Adipose tissue (tissue), 3 donors: ENCODE results near the gene VRK3. TPM values are rescaled to one million over a fixed set of nuclear protein-coding genes. Genes with fewer than 3 reads are reported as not detected.

Source experiments
- H3K27ac ChIP-seq: one replicate; pipeline ENCODE4 v1.5.1; 2013; ENCODE audit warnings: low read depth, low read length
- WGBS, 3 donors: extraction: QIAGEN DNeasy Blood & Tissue Kit; methylation state at CpG; one replicate each; pipeline ENCODE4 v1.1.7; 2013; 5-methylcytosine and 5-hydroxymethylcytosine counted together
- polyA plus RNA-seq, 3 donors: library from polyadenylated mRNA; stranded (reverse); fragments of 200-250 nt; gene quantifications; one replicate each; pipeline ENCODE4 v1.2.3, GENCODE V29; 2013
- donor health status: healthy with polysubstance abuse.
- donor health status: Bipolar disorder and iron deficiency.
- donor health status: healthy.

Gene VRK3
- polyA plus RNA-seq, 3 donors: 20.0 to 25.9 (median 25.6) TPM

- 79 to 86% (median 81%) methylated on average over 16 of the region's 16 CpGs for WGBS, 3 donors
- no peak overlapping the region for H3K27ac ChIP-seq
Measured at GRCh38 chr19:50000841-50001557, 24.2 kb downstream of the VRK3 start.

DNA sequence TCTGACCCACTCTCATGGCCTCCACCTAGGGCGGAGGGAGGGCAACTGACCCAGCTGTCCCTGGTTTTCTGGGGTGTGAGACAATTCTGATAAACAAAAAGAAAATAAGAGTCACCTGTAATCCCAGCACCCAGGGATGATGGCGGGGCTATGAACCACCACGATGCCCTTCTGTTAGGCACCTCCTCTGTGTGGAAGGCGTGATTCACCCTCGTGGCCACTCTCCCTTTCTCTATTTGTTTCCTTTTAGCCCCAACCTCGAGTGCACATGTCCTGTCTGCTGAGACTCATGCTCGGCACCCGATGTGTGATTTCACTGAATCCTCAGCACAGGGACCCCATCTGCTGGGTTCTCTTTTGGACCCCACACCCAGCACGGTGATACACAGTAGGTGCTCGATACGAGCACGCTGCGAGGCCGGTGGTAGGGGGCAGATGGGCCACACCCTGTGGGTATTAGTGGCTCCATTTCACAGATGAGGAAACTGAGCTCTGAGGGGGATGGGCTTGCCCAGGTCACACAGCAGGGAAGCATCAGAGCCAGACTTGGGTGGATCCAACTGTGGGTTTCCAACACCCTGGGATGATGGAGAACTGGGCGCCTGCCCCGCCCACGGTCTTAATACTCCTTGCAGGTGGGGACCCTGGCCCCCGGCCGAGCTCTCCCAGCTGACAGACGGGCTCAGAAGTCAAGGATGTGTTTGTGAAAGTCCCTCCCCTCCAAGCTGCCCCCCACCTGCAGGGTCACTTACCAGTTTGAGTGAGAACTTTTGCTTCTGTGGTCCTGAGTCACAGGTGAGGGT lies 24.9 kb downstream of the VRK3 start:
- no peak overlapping the region for H3K27ac ChIP-seq
- WGBS, 3 donors: 93 to 94% (median 94%) methylated on average over 20 of the region's 20 CpGs

- 55 to 71% (median 60%) methylated on average over 6 of the region's 6 CpGs for WGBS, 3 donors
- no peak overlapping the region for H3K27ac ChIP-seq
Measured at GRCh38 chr19:49999371-50000010, 25.7 kb downstream of the VRK3 start.

GRCh38 chr19:49997709-49998108 lies 27.5 kb downstream of the VRK3 start:
- H3K27ac ChIP-seq: no peak overlapping the region
- WGBS, 3 donors: 77 to 81% (median 80%) methylated on average over 5 of the region's 5 CpGs

DNA sequence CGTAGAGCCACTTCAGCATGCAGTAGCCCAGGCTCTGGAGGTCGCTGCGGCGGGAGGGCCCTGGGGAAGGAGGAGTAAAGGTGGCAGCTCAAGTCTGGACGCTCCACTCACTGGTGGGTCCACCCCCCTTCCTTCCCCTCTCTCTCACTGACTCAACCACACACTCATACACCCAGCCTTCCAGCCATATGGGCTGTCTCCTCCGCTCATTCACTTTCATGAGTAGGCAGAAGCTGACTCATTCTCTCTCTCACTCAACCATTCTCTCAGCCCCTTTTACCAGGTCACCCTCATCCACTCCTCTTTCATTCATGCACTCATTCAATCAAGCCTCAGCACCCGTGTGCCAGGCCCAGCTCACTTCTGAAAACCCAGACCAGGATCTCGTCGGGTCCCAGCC lies 36.7 kb downstream of the VRK3 start:
- 92 to 96% (median 95%) methylated on average over 9 of the region's 9 CpGs for WGBS, 3 donors
- no peak overlapping the region for H3K27ac ChIP-seq

DNA sequence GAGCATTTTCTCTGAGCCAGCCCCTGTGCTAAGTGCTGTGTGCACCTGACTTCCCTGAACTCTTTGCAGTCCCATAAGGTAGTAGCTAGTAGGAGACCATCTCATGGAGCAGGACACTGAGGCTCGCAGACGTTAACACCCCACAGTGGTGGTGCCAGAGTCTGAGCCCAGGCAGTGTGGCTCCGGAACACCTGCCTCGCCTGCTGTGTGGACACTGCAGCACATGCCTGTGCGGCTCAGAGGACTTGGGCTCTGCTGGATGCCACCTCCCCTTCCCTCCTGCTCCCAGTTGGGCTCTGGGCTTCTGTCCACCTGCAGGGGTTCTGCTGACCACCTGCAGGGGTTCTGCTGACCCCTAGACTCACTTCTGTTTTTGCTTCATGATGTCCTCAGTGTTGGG lies 37.2 kb downstream of the VRK3 start:
- H3K27ac ChIP-seq: no peak overlapping the region
- WGBS, 3 donors: 95 to 98% (median 96%) methylated on average over 5 of the region's 5 CpGs

GRCh38 chr19:49987159-49987698 lies 37.9 kb downstream of the VRK3 start:
- WGBS, 3 donors: 14 to 21% (median 19%) methylated on average over 9 of the region's 9 CpGs
- H3K27ac ChIP-seq: no peak overlapping the region

- WGBS, 3 donors: 91 to 94% (median 94%) methylated on average over 10 of the region's 10 CpGs
- no peak overlapping the region for H3K27ac ChIP-seq
Measured at GRCh38 chr19:49986354-49986753, 38.8 kb downstream of the VRK3 start.

- WGBS, 3 donors: 44 to 83% (median 53%) methylated on average over 3 of the region's 3 CpGs
- no peak overlapping the region for H3K27ac ChIP-seq
Measured at GRCh38 chr19:49985871-49986270, 39.3 kb downstream of the VRK3 start.

DNA sequence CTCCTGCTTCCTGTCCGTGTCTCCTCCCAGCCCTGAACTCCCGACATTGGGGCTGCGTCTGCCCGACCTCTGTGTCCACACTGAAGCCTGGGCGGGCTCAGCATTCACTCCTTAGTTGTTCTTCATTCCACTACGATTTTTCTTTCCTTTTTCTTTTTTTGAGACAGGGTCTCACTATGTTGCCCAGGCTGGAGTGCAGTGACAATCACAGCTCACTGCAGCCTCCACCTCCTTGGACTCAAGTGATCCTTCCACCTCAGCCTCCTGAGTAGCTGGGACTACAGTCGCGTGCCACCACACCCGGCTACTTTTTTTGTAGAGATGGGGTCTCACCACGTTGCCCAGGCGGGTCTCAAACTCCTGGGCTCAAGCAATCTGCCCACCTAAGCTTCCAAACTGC lies 40.7 kb downstream of the VRK3 start:
- no peak overlapping the region for H3K27ac ChIP-seq
- 80 to 93% (median 89%) methylated on average over 11 of the region's 11 CpGs for WGBS, 3 donors

DNA sequence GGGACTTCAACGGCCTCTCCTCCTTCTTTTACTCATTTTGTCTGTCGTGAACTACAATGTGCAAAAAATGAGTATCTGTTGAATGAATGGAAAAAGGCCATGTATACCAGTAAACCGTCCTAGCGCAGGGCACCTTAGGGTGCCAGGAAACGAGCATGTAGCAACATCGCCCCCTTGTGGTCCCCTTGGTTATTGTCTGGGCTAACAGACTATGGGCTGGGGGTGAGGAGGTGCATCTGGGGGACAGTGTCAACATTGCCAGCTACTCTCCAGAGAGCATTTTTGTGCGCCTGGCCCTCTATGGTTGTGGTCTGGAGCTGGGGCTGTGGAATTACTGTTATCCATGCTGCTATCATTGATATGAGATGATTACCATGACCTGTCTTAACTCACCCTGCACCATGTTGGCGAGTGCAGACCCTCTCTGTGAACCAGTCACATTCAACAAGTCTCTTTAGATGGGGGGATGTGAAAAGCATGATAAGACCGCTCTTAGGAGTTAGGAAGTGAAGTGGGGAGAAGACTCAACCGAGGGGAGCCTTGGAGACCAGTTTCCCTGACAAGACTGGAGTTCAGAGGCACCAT lies 41.4 kb downstream of the VRK3 start:
- WGBS, 3 donors: 37 to 51% (median 45%) methylated on average over 10 of the region's 10 CpGs
- H3K27ac ChIP-seq: no peak overlapping the region

DNA sequence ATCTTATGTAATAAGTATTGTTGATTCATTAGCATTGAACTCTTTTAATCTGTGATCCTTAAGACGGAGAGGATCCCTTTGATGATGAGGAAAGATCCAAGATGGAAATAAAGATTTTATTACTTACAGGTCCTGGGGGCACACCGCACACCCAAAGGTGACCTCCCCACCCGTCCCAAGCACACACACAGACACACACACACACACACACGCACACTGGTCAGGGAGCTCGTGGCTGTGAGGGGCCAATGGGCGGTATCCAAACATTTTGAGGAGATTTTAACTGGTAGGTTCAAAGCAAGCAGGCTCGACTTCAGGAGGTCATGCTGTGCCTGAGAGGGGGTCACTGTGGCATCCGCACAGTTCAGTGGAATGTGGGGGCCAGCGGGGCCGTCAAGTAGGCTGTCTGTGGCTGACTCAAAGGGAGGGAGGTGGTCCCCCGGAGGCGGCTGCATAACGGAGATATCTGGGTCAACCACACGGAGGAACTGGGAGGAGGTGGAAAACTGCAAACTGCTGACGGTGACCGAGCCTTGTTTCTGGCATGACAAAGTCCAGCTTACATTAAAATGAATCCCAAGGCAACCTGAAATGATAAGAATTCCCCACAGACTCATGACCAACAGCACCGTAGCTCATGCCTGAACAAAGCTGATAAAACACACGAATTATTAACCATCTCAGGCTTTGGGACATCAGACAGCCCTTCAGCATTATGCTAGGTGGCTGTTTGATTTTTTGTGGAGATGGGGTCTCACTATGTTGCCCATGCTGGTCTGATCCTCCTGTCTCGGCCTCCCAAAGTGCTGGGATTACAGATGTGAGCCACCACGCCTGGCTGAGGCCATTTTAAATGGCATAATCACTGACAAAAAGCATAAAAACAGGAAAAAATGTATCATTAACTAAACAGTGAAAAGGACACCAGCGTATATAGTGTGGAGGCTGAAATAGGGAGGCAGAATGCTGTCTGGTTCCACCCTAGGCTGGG lies 43.3 kb downstream of the VRK3 start:
- 42 to 84% (median 80%) methylated on average over 21 of the region's 21 CpGs for WGBS, 3 donors
- no peak overlapping the region for H3K27ac ChIP-seq

GRCh38 chr19:49978324-49978723 lies 46.8 kb downstream of the VRK3 start:
- 82 to 88% (median 84%) methylated on average over 11 of the region's 11 CpGs for WGBS, 3 donors
- no peak overlapping the region for H3K27ac ChIP-seq

DNA sequence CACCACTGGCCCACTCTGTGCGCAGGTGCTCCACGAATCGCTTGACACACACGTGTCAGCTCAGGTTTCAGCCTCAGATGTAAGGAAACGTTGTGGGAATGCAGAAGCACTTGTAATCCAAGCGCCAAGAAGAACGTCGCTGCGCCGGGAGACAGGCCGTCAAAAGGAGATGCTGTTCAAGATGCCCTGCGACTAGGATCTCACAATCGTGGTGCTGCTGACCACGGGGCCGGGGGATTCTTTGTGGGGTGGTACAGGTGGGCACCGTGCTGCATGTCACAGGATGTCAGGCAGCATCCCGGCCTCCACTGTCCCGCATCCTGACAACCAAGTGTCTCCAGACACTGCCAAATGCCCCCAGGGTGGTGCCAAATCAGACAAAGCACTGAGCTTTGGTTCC lies 47.3 kb downstream of the VRK3 start:
- H3K27ac ChIP-seq: no peak overlapping the region
- 82 to 91% (median 85%) methylated on average over 18 of the region's 18 CpGs for WGBS, 3 donors

- WGBS, 3 donors: 82 to 89% (median 87%) methylated on average over 13 of the region's 13 CpGs
- no peak overlapping the region for H3K27ac ChIP-seq
Measured at GRCh38 chr19:49977076-49977475, 48.1 kb downstream of the VRK3 start.

- no peak overlapping the region for H3K27ac ChIP-seq
- 61 to 75% (median 70%) methylated on average over 3 of the region's 3 CpGs for WGBS, 3 donors
Measured at GRCh38 chr19:49976496-49976895, 48.7 kb downstream of the VRK3 start.

- no peak overlapping the region for H3K27ac ChIP-seq
- 83 to 87% (median 84%) methylated on average over 7 of the region's 7 CpGs for WGBS, 3 donors
Measured at GRCh38 chr19:49975051-49975450, 50.1 kb downstream of the VRK3 start.

DNA sequence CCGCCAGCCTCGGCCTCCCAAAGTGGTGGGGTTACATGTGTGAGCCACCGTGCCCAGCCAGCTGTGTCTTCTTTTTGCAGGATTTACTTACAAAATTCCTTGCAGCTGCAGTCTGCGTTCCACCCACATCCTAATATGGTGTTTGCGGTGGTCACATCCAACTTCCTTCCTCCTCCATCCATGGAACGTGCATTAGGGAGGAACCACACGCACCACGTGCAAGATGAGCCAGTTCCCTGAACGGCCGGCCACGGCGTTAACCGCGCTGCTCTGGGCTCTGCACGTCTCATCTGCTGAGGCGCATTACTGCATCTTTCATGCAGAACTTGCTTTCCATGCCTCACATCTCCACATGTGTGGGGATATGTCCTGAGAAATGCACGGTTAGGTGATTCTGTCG lies 51.2 kb downstream of the VRK3 start:
- no peak overlapping the region for H3K27ac ChIP-seq
- WGBS, 3 donors: 65 to 91% (median 74%) methylated on average over 18 of the region's 18 CpGs
